Naive B cell (primary cell): Measurements from ENCODE around the gene OTOF. TPM values are rescaled to one million over a fixed set of nuclear protein-coding genes. Genes with fewer than 3 reads are reported as not detected.

Experiments used
- ATAC-seq, 2 donors: fragments of 150-1000 bp; cut with Tn5 transposase; 2 replicates each; pipeline ENCODE4 v1.10.0; 2021; ENCODE audit warnings: low read depth in 2 of 2, mild to moderate bottlenecking in 2 of 2, moderate library complexity in 2 of 2
- DNase-seq: peaks from one replicate; pipeline ENCODE4 v3.0.0; 2022
- H3K27ac Mint-ChIP-seq, 6 donors: one replicate each; pipeline ENCODE4 v1.8.0; 2020 to 2022; ENCODE audit warnings: mild to moderate bottlenecking in 6 of 6, mixed read lengths in 6 of 6, moderate library complexity in 5 of 6, inconsistent platforms in 2 of 6
- H3K27me3 Mint-ChIP-seq, 3 donors: one replicate each; pipeline ENCODE4 v1.8.0; 2021 to 2022; ENCODE audit warnings: mixed read lengths in 3 of 3, mild to moderate bottlenecking in 1 of 3
- H3K36me3 Mint-ChIP-seq, 2 donors: one replicate each; pipeline ENCODE4 v1.8.0; 2020 to 2022; ENCODE audit warnings: mixed read lengths in 2 of 2, inconsistent platforms in 1 of 2, mild to moderate bottlenecking in 1 of 2
- H3K4me1 Mint-ChIP-seq, 3 donors: one replicate each; pipeline ENCODE4 v1.8.0; 2020 to 2022; ENCODE audit warnings: mixed read lengths in 3 of 3, inconsistent platforms in 1 of 3, mild to moderate bottlenecking in 1 of 3, moderate library complexity in 1 of 3
- H3K4me3 Mint-ChIP-seq, 8 donors: one replicate each; pipeline ENCODE4 v1.8.0; 2020 to 2022; ENCODE audit warnings: mild to moderate bottlenecking in 8 of 8, mixed read lengths in 8 of 8, moderate library complexity in 8 of 8, inconsistent platforms in 2 of 8
- H3K9me3 Mint-ChIP-seq, 7 donors: one replicate each; pipeline ENCODE4 v1.8.0; 2020 to 2022; ENCODE audit warnings: mixed read lengths in 7 of 7, mild to moderate bottlenecking in 5 of 7, inconsistent platforms in 2 of 7, moderate library complexity in 1 of 7
- polyA plus RNA-seq, 6 donors: library from polyadenylated mRNA; unstranded; fragments of 300-500 nt; fragmentation: Illumina TruSeq; gene quantifications; one replicate each; pipeline ENCODE4 v1.2.3, GENCODE V29; 2021; ENCODE audit warnings: low read depth in 6 of 6

The OTOF gene
- polyA plus RNA-seq, 6 donors from 2014 or later = not detected

- DNase-seq (no peak), ATAC-seq (no peak)
- Mint-ChIP-seq H3K4me3 (no peak overlapping the region), H3K36me3 (no peaks in the 10 kb centered on the region), H3K9me3 (peaks cover 0 to under 1% (median 0%) of the 10 kb centered on the region in 7 donors), H3K27me3 (peaks cover 0 to 17% (median 5%) of the 10 kb centered on the region in 3 donors), H3K4me1 (no peaks in the 10 kb centered on the region), H3K27ac (no peak overlapping the region)
These were observed 45.1 kb downstream of the OTOF start for GRCh38 chr2:26432859-26433258.

- ATAC-seq = no peak
- no peak for DNase-seq
- H3K4me3 Mint-ChIP-seq = no peak overlapping the region
- H3K9me3 Mint-ChIP-seq = peaks cover 0 to 1% (median 0%) of the 10 kb centered on the region in 7 donors
- H3K36me3 Mint-ChIP-seq = no peaks in the 10 kb centered on the region
- H3K27ac Mint-ChIP-seq = no peak overlapping the region
- H3K27me3 Mint-ChIP-seq = peaks cover 0 to 17% (median 5%) of the 10 kb centered on the region in 3 donors
- no peaks in the 10 kb centered on the region for H3K4me1 Mint-ChIP-seq
These were observed 45.6 kb downstream of the OTOF start for GRCh38 chr2:26432363-26432762.

- H3K36me3 Mint-ChIP-seq = no peaks in the 10 kb centered on the region
- H3K4me3 Mint-ChIP-seq = no peak overlapping the region
- no peak for ATAC-seq
These were observed 47.1 kb downstream of the OTOF start for GRCh38 chr2:26430826-26431225.

GRCh38 chr2:26429779-26430578 lies 47.9 kb downstream of the OTOF start:
- H3K4me1 Mint-ChIP-seq = no peaks in the 10 kb centered on the region
- no peak overlapping the region for H3K27ac Mint-ChIP-seq
- no peak overlapping the region for H3K4me3 Mint-ChIP-seq
- peaks cover 0 to 8% (median 2%) of the 10 kb centered on the region in 7 donors for H3K9me3 Mint-ChIP-seq
- no peak for DNase-seq
- ATAC-seq = no peak
- peaks cover 0 to 17% (median 5%) of the 10 kb centered on the region in 3 donors for H3K27me3 Mint-ChIP-seq
- no peaks in the 10 kb centered on the region for H3K36me3 Mint-ChIP-seq

More at GRCh38 chr2:26430826-26431225, 47.1 kb downstream of the OTOF start:
- Mint-ChIP-seq H3K4me1 (no peaks in the 10 kb centered on the region), H3K9me3 (peaks cover 0 to 2% (median 0%) of the 10 kb centered on the region in 7 donors), H3K27ac (no peak overlapping the region), H3K27me3 (peaks cover 0 to 17% (median 5%) of the 10 kb centered on the region in 3 donors)
- no peak for DNase-seq

GRCh38 chr2:26428846-26429245 lies 49.1 kb downstream of the OTOF start:
- H3K27me3 Mint-ChIP-seq = peaks cover 0 to 17% (median 5%) of the 10 kb centered on the region in 3 donors
- no peak overlapping the region for H3K4me3 Mint-ChIP-seq
- no peak overlapping the region for H3K27ac Mint-ChIP-seq
- H3K9me3 Mint-ChIP-seq = peaks cover 0 to 8% (median 4%) of the 10 kb centered on the region in 7 donors
- H3K36me3 Mint-ChIP-seq = no peaks in the 10 kb centered on the region
- DNase-seq (no peak), ATAC-seq (no peak)
- peaks cover 0 to 4% (median 0%) of the 10 kb centered on the region in 3 donors for H3K4me1 Mint-ChIP-seq

GRCh38 chr2:26424221-26424620 lies 53.7 kb downstream of the OTOF start:
- H3K36me3 Mint-ChIP-seq = no peaks in the 10 kb centered on the region
- H3K27me3 Mint-ChIP-seq = peaks cover 0 to 10% (median 7%) of the 10 kb centered on the region in 3 donors
- H3K27ac Mint-ChIP-seq = no peak overlapping the region

GRCh38 chr2:26423750-26424149 lies 54.2 kb downstream of the OTOF start:
- ATAC-seq = no peak
- Mint-ChIP-seq H3K4me1 (peaks cover 0 to 5% (median 0%) of the 10 kb centered on the region in 3 donors), H3K27ac (no peak overlapping the region), H3K4me3 (no peak overlapping the region), H3K27me3 (peaks cover 0 to 10% (median 7%) of the 10 kb centered on the region in 3 donors), H3K36me3 (no peaks in the 10 kb centered on the region), H3K9me3 (peaks cover 0 to 8% (median 4%) of the 10 kb centered on the region in 7 donors)
- DNase-seq = no peak

More at GRCh38 chr2:26424221-26424620, 53.7 kb downstream of the OTOF start:
- Mint-ChIP-seq H3K4me1 (peaks cover 0 to 5% (median 0%) of the 10 kb centered on the region in 3 donors), H3K9me3 (peaks cover 0 to 8% (median 4%) of the 10 kb centered on the region in 7 donors), H3K4me3 (no peak overlapping the region)
- ATAC-seq (no peak), DNase-seq (no peak)

- H3K27me3 Mint-ChIP-seq = peaks cover 0 to 10% (median 9%) of the 10 kb centered on the region in 3 donors
- no peak overlapping the region for H3K27ac Mint-ChIP-seq
- no peaks in the 10 kb centered on the region for H3K36me3 Mint-ChIP-seq
- H3K4me1 Mint-ChIP-seq = peaks cover 0 to 5% (median 0%) of the 10 kb centered on the region in 3 donors
- H3K9me3 Mint-ChIP-seq = peaks cover 0 to 8% (median 4%) of the 10 kb centered on the region in 7 donors
- ATAC-seq = no peak
- no peak overlapping the region for H3K4me3 Mint-ChIP-seq
- DNase-seq = no peak
These were observed 54.8 kb downstream of the OTOF start for GRCh38 chr2:26422947-26423629.

- H3K36me3 Mint-ChIP-seq = no peaks in the 10 kb centered on the region
- peaks cover 0 to 13% (median 10%) of the 10 kb centered on the region in 3 donors for H3K27me3 Mint-ChIP-seq
- DNase-seq (no peak), ATAC-seq (no peak)
- peaks cover 0 to 5% (median 0%) of the 10 kb centered on the region in 3 donors for H3K4me1 Mint-ChIP-seq
- no peak overlapping the region for H3K4me3 Mint-ChIP-seq
- peaks cover 0 to 8% (median 3%) of the 10 kb centered on the region in 7 donors for H3K9me3 Mint-ChIP-seq
- no peak overlapping the region for H3K27ac Mint-ChIP-seq
These were observed 56.0 kb downstream of the OTOF start for GRCh38 chr2:26421961-26422360.

- peaks cover 0 to 12% (median 0%) of the 10 kb centered on the region in 3 donors for H3K27me3 Mint-ChIP-seq
- H3K9me3 Mint-ChIP-seq = no peaks in the 10 kb centered on the region
- no peak for ATAC-seq
- no peak overlapping the region for H3K27ac Mint-ChIP-seq
- H3K4me1 Mint-ChIP-seq = peaks cover 4 to 9% (median 6%) of the 10 kb centered on the region in 3 donors
- H3K4me3 Mint-ChIP-seq = no peak overlapping the region
- no peaks in the 10 kb centered on the region for H3K36me3 Mint-ChIP-seq
- DNase-seq = no peak
These were observed 63.6 kb downstream of the OTOF start for GRCh38 chr2:26414311-26414710.

GRCh38 chr2:26412091-26412673 lies 65.7 kb downstream of the OTOF start:
- no peaks in the 10 kb centered on the region for H3K36me3 Mint-ChIP-seq
- peaks cover 4 to 9% (median 6%) of the 10 kb centered on the region in 3 donors for H3K4me1 Mint-ChIP-seq
- no peaks in the 10 kb centered on the region for H3K9me3 Mint-ChIP-seq
- H3K27me3 Mint-ChIP-seq = peaks cover 8 to 16% (median 13%) of the 10 kb centered on the region in 3 donors
- no peak for ATAC-seq
- peak overlapping the region in 1 of 6 donors; percentile 24 for H3K27ac Mint-ChIP-seq
- H3K4me3 Mint-ChIP-seq = peak overlapping the region in 6 of 8 donors; percentile 38 to 63 (median 52)
- DNase-seq = no peak

- peaks cover 4 to 9% (median 6%) of the 10 kb centered on the region in 3 donors for H3K4me1 Mint-ChIP-seq
- H3K27ac Mint-ChIP-seq = no peak overlapping the region
- no peaks in the 10 kb centered on the region for H3K9me3 Mint-ChIP-seq
- ATAC-seq = no peak
- no peaks in the 10 kb centered on the region for H3K36me3 Mint-ChIP-seq
- H3K27me3 Mint-ChIP-seq = peaks cover 8 to 16% (median 16%) of the 10 kb centered on the region in 3 donors
- no peak for DNase-seq
- peak overlapping the region in 3 of 8 donors; percentile 40 to 63 (median 50) for H3K4me3 Mint-ChIP-seq
These were observed 66.5 kb downstream of the OTOF start for GRCh38 chr2:26411419-26411818.

GRCh38 chr2:26410764-26411243 lies 67.1 kb downstream of the OTOF start:
- Mint-ChIP-seq H3K4me3 (no peak overlapping the region), H3K36me3 (no peaks in the 10 kb centered on the region), H3K27me3 (peaks cover 8 to 16% (median 16%) of the 10 kb centered on the region in 3 donors), H3K4me1 (peaks cover 4 to 9% (median 6%) of the 10 kb centered on the region in 3 donors), H3K9me3 (no peaks in the 10 kb centered on the region), H3K27ac (no peak overlapping the region)
- no peak for ATAC-seq
- no peak for DNase-seq
